ENCODE results near the gene MCCD1. TPM values are rescaled to one million over a fixed set of nuclear protein-coding genes. Genes with fewer than 3 reads are reported as not detected.

MCCD1 gene
- total RNA-seq, 6 experiments from 2014 or later, result not detected

- TF ChIP-seq, protein P1, sequence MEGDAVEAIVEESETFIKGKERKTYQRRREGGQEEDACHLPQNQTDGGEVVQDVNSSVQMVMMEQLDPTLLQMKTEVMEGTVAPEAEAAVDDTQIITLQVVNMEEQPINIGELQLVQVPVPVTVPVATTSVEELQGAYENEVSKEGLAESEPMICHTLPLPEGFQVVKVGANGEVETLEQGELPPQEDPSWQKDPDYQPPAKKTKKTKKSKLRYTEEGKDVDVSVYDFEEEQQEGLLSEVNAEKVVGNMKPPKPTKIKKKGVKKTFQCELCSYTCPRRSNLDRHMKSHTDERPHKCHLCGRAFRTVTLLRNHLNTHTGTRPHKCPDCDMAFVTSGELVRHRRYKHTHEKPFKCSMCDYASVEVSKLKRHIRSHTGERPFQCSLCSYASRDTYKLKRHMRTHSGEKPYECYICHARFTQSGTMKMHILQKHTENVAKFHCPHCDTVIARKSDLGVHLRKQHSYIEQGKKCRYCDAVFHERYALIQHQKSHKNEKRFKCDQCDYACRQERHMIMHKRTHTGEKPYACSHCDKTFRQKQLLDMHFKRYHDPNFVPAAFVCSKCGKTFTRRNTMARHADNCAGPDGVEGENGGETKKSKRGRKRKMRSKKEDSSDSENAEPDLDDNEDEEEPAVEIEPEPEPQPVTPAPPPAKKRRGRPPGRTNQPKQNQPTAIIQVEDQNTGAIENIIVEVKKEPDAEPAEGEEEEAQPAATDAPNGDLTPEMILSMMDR (IDR thresholded peaks at IDR 0.05), result no peak
- no peak overlapping the region; the same call in 1 of the 2 replicates for H3K27ac Mint-ChIP-seq
- peaks cover 38% of the 10 kb centered on the region for H3K4me1 Mint-ChIP-seq (ENCODE audit: low read depth)
- no peaks in the 10 kb centered on the region for H3K9me3 Mint-ChIP-seq
- no peaks in the 10 kb centered on the region for H3K36me3 Mint-ChIP-seq (ENCODE audit: low read depth)
- no peak overlapping the region for H3K4me3 Mint-ChIP-seq
- DNase-seq, result no peak
- peaks cover 11% of the 10 kb centered on the region for H3K27me3 Mint-ChIP-seq (ENCODE audit: insufficient read depth)
Observed at GRCh38 chr6:31576897-31577578, 48.3 kb downstream of the MCCD1 start.

- Mint-ChIP-seq H3K27ac (no peak overlapping the region), H3K36me3 (ENCODE audit: low read depth) (no peaks in the 10 kb centered on the region), H3K27me3 (ENCODE audit: insufficient read depth) (peaks cover 11% of the 10 kb centered on the region), H3K9me3 (no peaks in the 10 kb centered on the region), H3K4me3 (no peak overlapping the region), H3K4me1 (ENCODE audit: low read depth) (peaks cover 39% of the 10 kb centered on the region)
- DNase-seq, result no peak
- TF ChIP-seq, protein P1 (IDR thresholded peaks at IDR 0.05), result no peak
Observed at GRCh38 chr6:31577579-31577966, 48.8 kb downstream of the MCCD1 start.

DNA sequence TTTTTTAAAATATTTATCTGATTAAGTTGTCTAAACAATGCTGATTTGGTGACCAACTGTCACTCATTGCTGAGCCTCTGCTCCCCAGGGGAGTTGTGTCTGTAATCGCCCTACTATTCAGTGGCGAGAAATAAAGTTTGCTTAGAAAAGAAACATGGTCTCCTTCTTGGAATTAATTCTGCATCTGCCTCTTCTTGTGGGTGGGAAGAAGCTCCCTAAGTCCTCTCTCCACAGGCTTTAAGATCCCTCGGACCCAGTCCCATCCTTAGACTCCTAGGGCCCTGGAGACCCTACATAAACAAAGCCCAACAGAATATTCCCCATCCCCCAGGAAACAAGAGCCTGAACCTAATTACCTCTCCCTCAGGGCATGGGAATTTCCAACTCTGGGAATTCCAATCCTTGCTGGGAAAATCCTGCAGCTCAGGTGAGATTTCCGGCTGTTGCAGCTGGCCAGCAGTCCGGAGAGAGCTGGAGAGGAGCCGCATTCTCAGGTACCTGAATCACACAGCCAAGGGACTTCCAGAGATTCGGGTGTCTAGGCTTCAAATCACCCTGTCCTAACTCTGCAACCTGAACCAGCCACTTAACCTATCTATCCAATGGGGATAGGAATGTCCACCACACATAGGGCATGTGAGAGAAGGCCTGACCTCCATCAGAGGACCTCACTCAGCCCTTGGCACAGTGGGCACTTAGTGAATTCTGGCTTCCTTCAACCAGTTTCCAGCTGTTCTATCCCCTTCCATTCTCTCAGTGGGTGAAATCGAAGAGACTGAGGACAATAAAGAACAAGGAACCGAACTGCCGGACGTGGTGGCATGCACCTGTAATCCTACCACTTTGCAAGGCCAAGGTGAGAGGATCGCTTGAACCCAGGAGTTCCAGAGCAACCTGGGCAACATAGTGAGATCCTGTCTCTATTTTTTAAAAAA lies 49.7 kb downstream of the MCCD1 start:
- no peak overlapping the region for H3K27ac Mint-ChIP-seq
- peaks cover 6% of the 10 kb centered on the region for H3K27me3 Mint-ChIP-seq (ENCODE audit: insufficient read depth)
- TF ChIP-seq, protein P1 (IDR thresholded peaks at IDR 0.05), result no peak
- DNase-seq, result no peak
- no peaks in the 10 kb centered on the region for H3K36me3 Mint-ChIP-seq (ENCODE audit: low read depth)
- H3K4me1 Mint-ChIP-seq (ENCODE audit: low read depth), result peaks cover 37% of the 10 kb centered on the region
- no peaks in the 10 kb centered on the region for H3K9me3 Mint-ChIP-seq
- H3K4me3 Mint-ChIP-seq, result no peak overlapping the region

- peaks cover 3% of the 10 kb centered on the region; the same call in 1 of the 2 replicates for H3K27me3 Mint-ChIP-seq (ENCODE audit: insufficient read depth)
- H3K4me3 Mint-ChIP-seq, result no peak overlapping the region
- H3K36me3 Mint-ChIP-seq (ENCODE audit: low read depth), result no peaks in the 10 kb centered on the region
- peaks cover 30% of the 10 kb centered on the region for H3K4me1 Mint-ChIP-seq (ENCODE audit: low read depth)
- TF ChIP-seq, protein P1 (IDR thresholded peaks at IDR 0.05), result no peak
- no peaks in the 10 kb centered on the region for H3K9me3 Mint-ChIP-seq
- DNase-seq, result no peak
- H3K27ac Mint-ChIP-seq, result no peak overlapping the region
Observed at GRCh38 chr6:31579119-31579505, 50.4 kb downstream of the MCCD1 start.

Other genes starting within 250 kb of the MCCD1 start
- gene HLA-B, start 171.8 kb upstream of the MCCD1 start, total RNA-seq (2021; fragmentation: NEBNext Ultra II Directional; extraction: Animal tissue kit (Norgen Biotek cat#: 25700)), result 100 to 1,000 TPM in 4 of 6 experiments, 10 to 100 TPM in 2; 74.1 to 178 (median 162) TPM
- 10 to 100 TPM; 14.7 to 24.0 (median 17.7) TPM for gene MICA, start 125.4 kb upstream of the MCCD1 start, total RNA-seq (2021; fragmentation: NEBNext Ultra II Directional; extraction: Animal tissue kit (Norgen Biotek cat#: 25700))
- gene MICB, start 30.8 kb upstream of the MCCD1 start, total RNA-seq (2021; fragmentation: NEBNext Ultra II Directional; extraction: Animal tissue kit (Norgen Biotek cat#: 25700)), result 10 to 100 TPM; 16.0 to 26.0 (median 22.6) TPM
- gene DDX39B, start 13.0 kb downstream of the MCCD1 start, total RNA-seq (2021; fragmentation: NEBNext Ultra II Directional; extraction: Animal tissue kit (Norgen Biotek cat#: 25700)), result 100 to 1,000 TPM; 312 to 380 (median 358) TPM
- gene ATP6V1G2, start 17.6 kb downstream of the MCCD1 start, total RNA-seq (2021; fragmentation: NEBNext Ultra II Directional; extraction: Animal tissue kit (Norgen Biotek cat#: 25700)), result 1 to 10 TPM; 2.9 to 4.1 (median 3.2) TPM
- 10 to 100 TPM; 11.8 to 15.9 (median 13.6) TPM for gene NFKBIL1, start 18.6 kb downstream of the MCCD1 start, total RNA-seq (2021; fragmentation: NEBNext Ultra II Directional; extraction: Animal tissue kit (Norgen Biotek cat#: 25700))
- not detected for gene LTA, start 43.3 kb downstream of the MCCD1 start, total RNA-seq (2021; fragmentation: NEBNext Ultra II Directional; extraction: Animal tissue kit (Norgen Biotek cat#: 25700))
- gene TNF, start 46.6 kb downstream of the MCCD1 start, total RNA-seq (2021; fragmentation: NEBNext Ultra II Directional; extraction: Animal tissue kit (Norgen Biotek cat#: 25700)), result under 1 TPM; 0.12 to 0.41 (median 0.23) TPM
- under 1 TPM in 1 of 6 experiments, not detected in 5; 0.38 TPM for gene LTB, start 53.5 kb downstream of the MCCD1 start, total RNA-seq (2021; fragmentation: NEBNext Ultra II Directional; extraction: Animal tissue kit (Norgen Biotek cat#: 25700))
- not detected for gene LST1, start 57.3 kb downstream of the MCCD1 start, total RNA-seq (2021; fragmentation: NEBNext Ultra II Directional; extraction: Animal tissue kit (Norgen Biotek cat#: 25700))
- gene NCR3, start 64.0 kb downstream of the MCCD1 start, total RNA-seq (2021; fragmentation: NEBNext Ultra II Directional; extraction: Animal tissue kit (Norgen Biotek cat#: 25700)), result not detected
- not detected for gene AIF1, start 86.3 kb downstream of the MCCD1 start, total RNA-seq (2021; fragmentation: NEBNext Ultra II Directional; extraction: Animal tissue kit (Norgen Biotek cat#: 25700))
- gene PRRC2A, start 91.8 kb downstream of the MCCD1 start, total RNA-seq (2021; fragmentation: NEBNext Ultra II Directional; extraction: Animal tissue kit (Norgen Biotek cat#: 25700)), result 100 to 1,000 TPM; 216 to 259 (median 231) TPM
- 100 to 1,000 TPM; 247 to 273 (median 262) TPM for gene BAG6, start 123.7 kb downstream of the MCCD1 start, total RNA-seq (2021; fragmentation: NEBNext Ultra II Directional; extraction: Animal tissue kit (Norgen Biotek cat#: 25700))
- gene APOM, start 126.9 kb downstream of the MCCD1 start, total RNA-seq (2021; fragmentation: NEBNext Ultra II Directional; extraction: Animal tissue kit (Norgen Biotek cat#: 25700)), result 1 to 10 TPM; 2.4 to 4.3 (median 2.8) TPM
- 10 to 100 TPM; 13.4 to 16.2 (median 14.9) TPM for gene C6orf47, start 131.8 kb downstream of the MCCD1 start, total RNA-seq (2021; fragmentation: NEBNext Ultra II Directional; extraction: Animal tissue kit (Norgen Biotek cat#: 25700))
- 10 to 100 TPM; 11.6 to 14.9 (median 13.0) TPM for gene GPANK1, start 136.0 kb downstream of the MCCD1 start, total RNA-seq (2021; fragmentation: NEBNext Ultra II Directional; extraction: Animal tissue kit (Norgen Biotek cat#: 25700))
- gene CSNK2B, start 137.1 kb downstream of the MCCD1 start, total RNA-seq (2021; fragmentation: NEBNext Ultra II Directional; extraction: Animal tissue kit (Norgen Biotek cat#: 25700)), result 100 to 1,000 TPM; 200 to 255 (median 225) TPM
- 1 to 10 TPM; 4.6 to 6.0 (median 5.3) TPM for gene LY6G5B, start 141.0 kb downstream of the MCCD1 start, total RNA-seq (2021; fragmentation: NEBNext Ultra II Directional; extraction: Animal tissue kit (Norgen Biotek cat#: 25700))
- gene LY6G5C, start 152.1 kb downstream of the MCCD1 start, total RNA-seq (2021; fragmentation: NEBNext Ultra II Directional; extraction: Animal tissue kit (Norgen Biotek cat#: 25700)), result 1 to 10 TPM; 2.2 to 2.9 (median 2.8) TPM
- 10 to 100 TPM; 27.4 to 39.6 (median 32.0) TPM for gene ABHD16A, start 174.4 kb downstream of the MCCD1 start, total RNA-seq (2021; fragmentation: NEBNext Ultra II Directional; extraction: Animal tissue kit (Norgen Biotek cat#: 25700))
- not detected for gene LY6G6F, start 177.9 kb downstream of the MCCD1 start, total RNA-seq (2021; fragmentation: NEBNext Ultra II Directional; extraction: Animal tissue kit (Norgen Biotek cat#: 25700))
- not detected for gene LY6G6D, start 186.4 kb downstream of the MCCD1 start, total RNA-seq (2021; fragmentation: NEBNext Ultra II Directional; extraction: Animal tissue kit (Norgen Biotek cat#: 25700))
- not detected for gene LY6G6C, start 192.8 kb downstream of the MCCD1 start, total RNA-seq (2021; fragmentation: NEBNext Ultra II Directional; extraction: Animal tissue kit (Norgen Biotek cat#: 25700))
- not detected for gene MPIG6B, start 194.4 kb downstream of the MCCD1 start, total RNA-seq (2021; fragmentation: NEBNext Ultra II Directional; extraction: Animal tissue kit (Norgen Biotek cat#: 25700))
- gene DDAH2, start 200.3 kb downstream of the MCCD1 start, total RNA-seq (2021; fragmentation: NEBNext Ultra II Directional; extraction: Animal tissue kit (Norgen Biotek cat#: 25700)), result 10 to 100 TPM; 44.0 to 47.8 (median 46.0) TPM
- gene CLIC1, start 207.6 kb downstream of the MCCD1 start, total RNA-seq (2021; fragmentation: NEBNext Ultra II Directional; extraction: Animal tissue kit (Norgen Biotek cat#: 25700)), result 100 to 1,000 TPM; 638 to 833 (median 745) TPM
- gene MSH5, start 211.0 kb downstream of the MCCD1 start, total RNA-seq (2021; fragmentation: NEBNext Ultra II Directional; extraction: Animal tissue kit (Norgen Biotek cat#: 25700)), result 10 to 100 TPM in 4 of 6 experiments, 1 to 10 TPM in 2; 7.4 to 14.8 (median 12.6) TPM
- gene SAPCD1, start 233.7 kb downstream of the MCCD1 start, total RNA-seq (2021; fragmentation: NEBNext Ultra II Directional; extraction: Animal tissue kit (Norgen Biotek cat#: 25700)), result 1 to 10 TPM in 5 of 6 experiments, under 1 TPM in 1; 0.91 to 2.4 (median 1.3) TPM
- gene VWA7, start 248.4 kb downstream of the MCCD1 start, total RNA-seq (2021; fragmentation: NEBNext Ultra II Directional; extraction: Animal tissue kit (Norgen Biotek cat#: 25700)), result under 1 TPM; 0.24 to 0.83 (median 0.64) TPM